ENCODE data around the gene UTP14C.
"Not testable (repeated sequence)": the region's sequence is repeated elsewhere in the genome, so short reads cannot be mapped to it uniquely, and the experiment has no call there.

Gene UTP14C

GRCh38 chr13:52043675-52044074, 19.2 kb downstream of the UTP14C start:
- no peak for DNase-seq (ENCODE audit: low read depth)

- DNase-seq (ENCODE audit: low read depth) = no peak
Observed at GRCh38 chr13:52047463-52047862, 23.0 kb downstream of the UTP14C start.

- DNase-seq (ENCODE audit: low read depth) = no peak
Observed at GRCh38 chr13:52048516-52048915, 24.0 kb downstream of the UTP14C start.

GRCh38 chr13:52051400-52051799, 26.9 kb downstream of the UTP14C start:
- DNase-seq (ENCODE audit: low read depth) = no peak

- no peak for DNase-seq (ENCODE audit: low read depth)
Observed at GRCh38 chr13:52053460-52053859, 29.0 kb downstream of the UTP14C start.

- not testable (repeated sequence) for DNase-seq (ENCODE audit: low read depth)
Observed at GRCh38 chr13:52061064-52061463, 36.6 kb downstream of the UTP14C start.

GRCh38 chr13:52061587-52061986, 37.1 kb downstream of the UTP14C start:
- no peak for DNase-seq (ENCODE audit: low read depth)

- no peak for DNase-seq (ENCODE audit: low read depth)
Observed at GRCh38 chr13:52067237-52067636, 42.7 kb downstream of the UTP14C start.

- DNase-seq (ENCODE audit: low read depth) = no peak
Observed at GRCh38 chr13:52070929-52071523, 46.5 kb downstream of the UTP14C start.

Data from stimulated activated CD8-positive, alpha-beta memory T cell treated with anti-CD3 and anti-CD28 coated beads, Interleukin-15, amount 100 ng/mL, for 1 hour (primary cell).